ENCODE data around the gene CABP5.

Gene CABP5

DNA sequence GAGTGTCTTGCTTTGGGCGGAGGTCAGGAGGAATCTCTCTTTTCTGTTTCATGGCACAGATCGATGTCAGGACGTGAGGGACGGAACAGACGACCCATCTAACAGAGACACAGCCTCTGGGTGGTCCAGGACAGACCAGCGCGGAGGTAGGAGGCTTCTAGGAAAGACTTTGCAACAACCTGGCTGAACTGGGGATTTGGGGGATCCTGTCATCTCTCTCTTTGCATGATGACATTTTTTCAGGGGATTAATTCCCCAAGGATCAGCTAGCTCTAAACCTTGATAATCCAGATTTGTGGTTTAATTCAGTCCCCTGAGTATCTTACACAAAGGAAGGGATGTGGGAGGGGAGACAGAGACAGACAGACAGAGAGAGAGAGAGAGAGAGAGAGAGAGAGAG, 14.4 kb downstream of the CABP5 start:
- no peak for DNase-seq

DNA sequence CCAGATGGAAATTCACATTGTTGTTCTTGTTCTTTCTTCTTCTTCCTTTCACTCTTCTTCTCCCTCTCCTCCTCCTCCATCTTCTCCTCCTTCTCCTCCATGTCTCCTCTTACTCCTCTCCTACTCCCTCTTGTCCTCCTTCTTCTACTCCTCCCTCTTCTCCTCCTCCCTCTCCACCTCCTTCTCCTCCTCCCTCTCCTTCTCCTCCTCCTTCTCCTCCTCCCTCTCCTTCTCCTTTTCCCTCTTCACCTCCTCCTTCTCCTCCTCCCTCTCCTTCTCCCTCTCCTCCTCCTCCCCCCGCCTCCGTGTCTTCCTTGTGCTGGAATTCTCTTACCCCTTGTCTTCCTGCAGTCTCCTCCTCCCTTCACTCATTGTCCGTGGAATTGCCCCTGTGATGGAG, 18.4 kb downstream of the CABP5 start:
- no peak for DNase-seq

- no peak for DNase-seq
Measured at GRCh38 chr19:48023518-48023917, 20.4 kb downstream of the CABP5 start.

GRCh38 chr19:48023011-48023410, 20.9 kb downstream of the CABP5 start:
- no peak for DNase-seq

DNA sequence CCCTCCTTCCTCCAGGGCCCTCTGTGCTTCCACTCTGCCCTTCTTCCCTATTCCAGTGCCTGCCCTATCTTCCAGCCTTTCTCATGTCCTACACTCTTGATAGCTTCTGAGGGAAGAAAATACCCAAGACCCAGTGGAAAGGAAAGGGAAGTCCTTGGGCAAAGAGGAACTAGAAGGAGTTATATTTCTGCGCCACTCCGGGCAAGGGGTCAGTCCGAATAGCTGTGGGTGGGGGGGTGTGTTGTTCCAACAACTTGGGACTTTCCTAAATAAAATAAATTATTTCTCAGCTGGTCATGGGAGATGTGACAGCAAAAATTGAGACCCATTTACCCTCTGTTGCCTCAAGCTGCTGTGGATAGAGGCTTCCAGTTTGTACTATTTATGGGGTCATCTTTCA, 23.2 kb downstream of the CABP5 start:
- DNase-seq: no peak

DNA sequence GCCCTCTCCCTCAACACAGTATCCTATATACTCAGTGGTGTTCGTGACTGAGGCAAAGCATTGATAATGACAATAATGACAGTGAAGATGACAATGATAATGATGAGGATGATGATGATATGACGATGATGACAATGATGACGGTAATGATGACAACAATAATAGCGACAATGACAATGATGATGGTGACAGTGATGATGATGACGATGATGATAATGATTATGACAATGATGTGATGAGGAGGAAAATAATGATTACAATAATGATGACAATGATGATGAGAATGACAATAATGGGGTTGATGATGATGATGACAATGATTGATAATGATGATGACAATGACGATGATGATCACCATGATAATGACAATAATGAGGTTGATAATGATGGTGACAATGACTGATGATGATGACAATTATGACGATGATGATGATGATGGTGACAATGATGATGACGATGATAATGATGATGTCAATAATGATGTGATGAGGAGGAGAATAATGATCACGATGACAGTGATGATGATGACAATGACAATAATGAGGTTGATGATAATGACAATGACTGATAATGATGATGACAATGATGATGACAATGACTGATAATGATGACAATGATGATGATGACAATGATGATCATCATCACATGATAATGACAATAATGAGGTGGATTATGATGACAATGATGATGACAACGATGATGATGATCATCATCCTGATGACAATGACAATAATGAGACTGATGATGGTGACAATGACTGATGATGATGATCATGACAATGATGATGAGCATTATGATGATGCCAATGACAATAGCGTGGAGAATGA, 32.7 kb downstream of the CABP5 start:
- no peak for DNase-seq

- DNase-seq: no peak
Measured at GRCh38 chr19:48006762-48007161, 37.1 kb downstream of the CABP5 start.

- DNase-seq: no peak
Measured at GRCh38 chr19:48004236-48004635, 39.6 kb downstream of the CABP5 start.

GRCh38 chr19:48000846-48001245, 43.0 kb downstream of the CABP5 start:
- no peak for DNase-seq

- no peak for DNase-seq
Measured at GRCh38 chr19:47998800-47999199, 45.1 kb downstream of the CABP5 start.

GRCh38 chr19:47996230-47996727, 47.6 kb downstream of the CABP5 start:
- no peak for DNase-seq

- no peak for DNase-seq
Measured at GRCh38 chr19:47994209-47994802, 49.6 kb downstream of the CABP5 start, which contains the start of gene ELSPBP1. TSS of gene ELSPBP1 (plus strand) at chr19:47994632. CDS start at chr19:48008668, 14,036 bp downstream.

DNA sequence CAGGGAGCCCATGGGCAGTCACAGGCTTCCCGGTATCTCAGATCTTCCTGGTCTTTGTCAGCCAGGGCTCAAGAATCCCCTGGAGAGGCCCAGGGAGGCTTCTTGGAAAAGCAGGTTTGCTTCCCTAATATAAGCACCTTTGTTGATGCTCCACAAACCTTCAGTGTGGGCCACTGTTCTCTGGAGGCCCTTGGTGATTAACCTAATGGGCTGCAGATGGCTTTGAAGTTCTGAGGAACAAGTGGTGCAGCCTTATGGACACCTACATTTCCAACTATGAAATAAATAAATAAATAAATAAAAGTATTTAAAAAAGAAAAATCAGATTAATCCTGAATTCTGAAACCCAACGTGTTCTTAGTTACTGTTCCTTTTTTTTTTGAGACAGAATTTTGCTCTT, 51.8 kb downstream of the CABP5 start, which contains the start of gene BSPH1:
BSPH1 (minus strand) TSS at position 101 of the 400 bp plus-strand sequence; CDS start at position 12, 89 bp downstream.
- no peak for DNase-seq

- DNase-seq: no peak
Measured at GRCh38 chr19:47991191-47991808, 52.6 kb downstream of the CABP5 start.
